Measurements from ENCODE around the gene ITPRIPL2.

DNA sequence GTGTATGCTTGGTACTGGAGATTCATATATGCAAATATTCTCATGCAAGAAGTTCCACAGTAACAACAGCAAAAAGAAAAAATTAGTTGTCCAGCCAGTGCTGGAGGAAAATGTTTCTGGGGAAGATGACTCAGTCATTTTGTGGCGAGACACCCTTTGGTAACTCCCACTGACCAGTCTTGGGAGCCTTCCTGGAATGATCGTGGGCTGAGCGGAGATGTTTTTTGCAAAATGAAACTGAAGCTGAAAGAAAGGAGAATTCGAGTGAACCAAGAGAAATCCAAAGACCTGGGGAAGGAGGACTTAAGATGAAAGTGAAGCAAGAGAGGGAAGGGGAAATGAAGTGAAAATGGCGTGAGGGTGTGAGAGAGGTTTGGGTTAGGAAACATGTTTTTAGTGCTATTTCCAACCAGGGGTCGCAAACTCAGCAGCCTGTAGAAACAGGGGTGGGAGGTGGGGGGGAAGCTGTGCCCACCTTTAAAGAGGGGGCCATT lies 5.2 kb downstream of the ITPRIPL2 start:
- TF ChIP-seq EZH2phosphoT487 (IDR thresholded peaks at IDR 0.05; ENCODE audit: insufficient read depth, low read depth) (no peak), EZH2 (IDR thresholded peaks at IDR 0.05; ENCODE audit: insufficient read depth, poor library complexity, severe bottlenecking) (no peak)
